Activated effector memory CD4-positive, alpha-beta T cell treated with anti-CD3 and anti-CD28 coated beads, Interleukin-2, amount 50 U/mL, for 16 hours (primary cell): Measurements from ENCODE around the gene RGS19.
"Not testable (repeated sequence)": the region's sequence is repeated elsewhere in the genome, so short reads cannot be mapped to it uniquely, and the experiment has no call there.

ENCODE experiments used
- DNase-seq: peaks from one replicate; pipeline ENCODE4 v3.0.0-alpha.2; 2020

Gene RGS19

GRCh38 chr20:64079273-64080012 is at the start of gene RGS19:
TSS of gene RGS19 (minus strand) at chr20:64079518. CDS start at chr20:64076886, 2,632 bp downstream.
- peak; percentile 89 for DNase-seq

GRCh38 chr20:64123517-64123916 is 44.2 kb upstream of the RGS19 start:
- DNase-seq, result not testable (repeated sequence)

- not testable (repeated sequence) for DNase-seq
These were observed 43.6 kb upstream of the RGS19 start for GRCh38 chr20:64122927-64123326.

GRCh38 chr20:64121586-64121985 is 42.3 kb upstream of the RGS19 start:
- peak; percentile 24 for DNase-seq

- peak; percentile 60 for DNase-seq
These were observed 40.5 kb upstream of the RGS19 start for GRCh38 chr20:64119681-64120341.

GRCh38 chr20:64119301-64119680 is 40.0 kb upstream of the RGS19 start:
- peak; percentile 59 for DNase-seq

GRCh38 chr20:64117432-64117777 is 38.1 kb upstream of the RGS19 start:
- DNase-seq, result not testable (repeated sequence)

GRCh38 chr20:64116541-64117431 is 37.5 kb upstream of the RGS19 start:
- peak; percentile 49 for DNase-seq

- DNase-seq, result peak; percentile 59
These were observed 36.7 kb upstream of the RGS19 start for GRCh38 chr20:64116016-64116415.

GRCh38 chr20:64115171-64115911 is 36.0 kb upstream of the RGS19 start:
- DNase-seq, result peak; percentile 51

GRCh38 chr20:64114356-64114971 is 35.1 kb upstream of the RGS19 start:
- DNase-seq, result peak; percentile 53

- peak; percentile 50 for DNase-seq
These were observed 34.6 kb upstream of the RGS19 start for GRCh38 chr20:64113796-64114355.

- DNase-seq, result peak; percentile 46
These were observed 34.1 kb upstream of the RGS19 start for GRCh38 chr20:64113444-64113775.

GRCh38 chr20:64112691-64113443 is 33.5 kb upstream of the RGS19 start:
- peak; percentile 50 for DNase-seq

GRCh38 chr20:64111841-64112641 is 32.7 kb upstream of the RGS19 start:
- peak; percentile 31 for DNase-seq

- peak; percentile 58 for DNase-seq
These were observed 31.2 kb upstream of the RGS19 start for GRCh38 chr20:64110411-64111068.

GRCh38 chr20:64109831-64110391 is 30.6 kb upstream of the RGS19 start:
- peak; percentile 55 for DNase-seq

- DNase-seq, result peak; percentile 48
These were observed 29.7 kb upstream of the RGS19 start for GRCh38 chr20:64108731-64109681.
